Measurements from ENCODE around the gene SMARCE1.

SMARCE1 gene

DNA sequence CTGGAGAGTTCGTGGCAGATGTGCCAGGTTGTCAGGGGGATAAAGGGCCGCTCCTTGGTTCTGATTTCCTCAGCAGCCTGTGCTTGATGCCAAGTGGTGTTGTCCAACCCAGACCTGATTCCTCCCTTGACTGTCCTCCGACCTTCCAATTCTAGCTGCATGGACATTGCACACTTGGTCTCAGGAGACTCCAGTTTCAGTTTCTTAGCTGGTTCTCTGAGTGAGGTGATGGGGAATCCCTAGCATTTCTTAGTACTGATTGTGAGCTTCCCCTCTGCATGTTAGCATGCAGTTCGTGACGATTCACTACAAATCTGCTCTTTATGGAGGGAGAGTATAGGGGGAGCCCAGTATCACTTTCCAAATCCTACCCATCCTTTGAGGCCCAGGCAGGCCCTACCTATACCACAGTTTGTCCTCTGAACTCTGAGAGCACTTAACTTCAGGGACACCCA is 70.0 kb downstream of the SMARCE1 start:
- no peak for DNase-seq

- DNase-seq, result no peak
These were observed 71.4 kb downstream of the SMARCE1 start for GRCh38 chr17:40576113-40576740.

Data from activated CD4-positive, alpha-beta T cell treated with anti-CD3 and anti-CD28 coated beads, Interleukin-2, amount 50 U/mL, for 48 hours (primary cell).